GM18526 (cell line): ENCODE results near the gene HARS2.

Source experiments
- POLR2A ChIP-seq: IDR thresholded peaks from 3 replicates; pipeline ENCODE4 v1.6.1; 2011; ENCODE audit not compliant: insufficient read length; ENCODE audit errors: extremely low read depth

Gene HARS2

GRCh38 chr5:140690376-140690932 is 801 bp upstream of the HARS2 start:
- no peak for TF ChIP-seq POLR2A

GRCh38 chr5:140694276-140694675 is 3.0 kb downstream of the HARS2 start:
- no peak for TF ChIP-seq POLR2A

- no peak for TF ChIP-seq POLR2A
Observed at GRCh38 chr5:140696891-140697492, 5.7 kb downstream of the HARS2 start.

- TF ChIP-seq POLR2A = peak; percentile 75
Observed at GRCh38 chr5:140700177-140701144, 9.2 kb downstream of the HARS2 start, which contains the start of gene ZMAT2. Gene ZMAT2, plus strand, starts transcription at chr5:140700447. Its CDS starts 14 bp downstream, at chr5:140700461.

GRCh38 chr5:140707812-140708211 is 16.6 kb downstream of the HARS2 start:
- TF ChIP-seq POLR2A = no peak

GRCh38 chr5:140710899-140711552 is 19.8 kb downstream of the HARS2 start:
- no peak for TF ChIP-seq POLR2A

- TF ChIP-seq POLR2A = no peak
Observed at GRCh38 chr5:140711794-140712193, 20.5 kb downstream of the HARS2 start.

GRCh38 chr5:140713562-140714094 is 22.4 kb downstream of the HARS2 start:
- no peak for TF ChIP-seq POLR2A

- TF ChIP-seq POLR2A = no peak
Observed at GRCh38 chr5:140718266-140718592, 27.0 kb downstream of the HARS2 start.

GRCh38 chr5:140725799-140726471 is 34.7 kb downstream of the HARS2 start:
- no peak for TF ChIP-seq POLR2A

- no peak for TF ChIP-seq POLR2A
Observed at GRCh38 chr5:140733098-140733497, 41.8 kb downstream of the HARS2 start.

- no peak for TF ChIP-seq POLR2A
Observed at GRCh38 chr5:140734354-140734753, 43.1 kb downstream of the HARS2 start.

GRCh38 chr5:140737486-140737885 is 46.2 kb downstream of the HARS2 start:
- TF ChIP-seq POLR2A = no peak

- no peak for TF ChIP-seq POLR2A
Observed at GRCh38 chr5:140741967-140742366, 50.7 kb downstream of the HARS2 start.
